OCI-LY1 (cell line): ENCODE results near the gene MAB21L4.

Experiments used
- EZH2 ChIP-seq: fragments of 200-600 bp; sonication (generic), shearing (Covaris generic); IDR thresholded peaks from 2 replicates; pipeline ENCODE4 v1.8.0; 2017; ENCODE audit warnings: borderline replicate concordance, mixed run types, mild to moderate bottlenecking, antibody characterized with exemption, low read length, moderate library complexity, mixed read lengths
- TF ChIP-seq, protein P1 (sequence below): fragments of 200-600 bp; sonication (generic), shearing (Covaris generic); IDR thresholded peaks from 2 replicates; pipeline ENCODE4 v1.5.1; 2017; ENCODE audit warnings: mild to moderate bottlenecking, antibody characterized with exemption, low read length, moderate library complexity, mixed read lengths

DNA sequence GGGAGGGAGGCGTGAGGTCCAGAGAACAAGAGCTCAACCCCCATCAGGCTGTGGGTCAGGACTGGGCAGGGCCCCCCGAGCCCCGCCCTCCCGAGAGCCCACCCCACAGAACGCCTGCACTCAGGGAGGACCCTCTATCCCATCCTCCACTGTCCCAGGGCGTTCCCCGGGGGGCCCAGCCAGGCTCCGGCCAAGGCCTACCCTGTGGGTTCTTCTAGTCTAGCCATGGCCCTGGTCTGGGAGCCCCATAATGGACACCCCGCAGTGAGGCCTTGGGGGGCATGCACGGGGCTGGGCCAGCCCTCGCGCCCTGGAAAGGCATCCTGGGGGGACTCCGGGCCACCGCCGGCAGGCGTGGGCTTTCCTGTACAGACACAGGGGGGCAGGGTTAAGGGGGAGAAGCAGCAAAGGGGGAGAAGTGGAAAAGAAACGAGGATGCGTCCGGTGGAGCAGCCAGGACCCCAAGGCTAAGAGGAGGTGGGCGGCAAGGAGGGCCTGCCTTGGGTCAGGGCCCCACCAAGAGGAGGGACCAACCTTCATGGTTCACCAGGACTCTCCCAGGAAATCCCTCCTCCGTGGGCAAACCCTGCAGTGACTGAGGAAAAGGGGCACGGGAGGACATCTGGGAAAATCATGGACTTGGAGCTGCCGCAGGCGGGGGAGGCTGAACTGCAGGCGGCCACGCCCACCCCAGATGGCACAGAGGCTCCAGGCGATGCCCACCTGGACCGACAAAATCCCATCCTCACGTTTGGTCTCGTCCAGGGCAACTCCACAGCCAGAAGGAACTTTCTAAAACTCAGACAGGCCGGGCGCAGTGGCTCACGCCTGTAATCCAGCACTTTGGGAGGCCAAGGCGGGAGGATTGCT, 7.5 kb upstream of the MAB21L4 start:
- TF ChIP-seq, protein P1, sequence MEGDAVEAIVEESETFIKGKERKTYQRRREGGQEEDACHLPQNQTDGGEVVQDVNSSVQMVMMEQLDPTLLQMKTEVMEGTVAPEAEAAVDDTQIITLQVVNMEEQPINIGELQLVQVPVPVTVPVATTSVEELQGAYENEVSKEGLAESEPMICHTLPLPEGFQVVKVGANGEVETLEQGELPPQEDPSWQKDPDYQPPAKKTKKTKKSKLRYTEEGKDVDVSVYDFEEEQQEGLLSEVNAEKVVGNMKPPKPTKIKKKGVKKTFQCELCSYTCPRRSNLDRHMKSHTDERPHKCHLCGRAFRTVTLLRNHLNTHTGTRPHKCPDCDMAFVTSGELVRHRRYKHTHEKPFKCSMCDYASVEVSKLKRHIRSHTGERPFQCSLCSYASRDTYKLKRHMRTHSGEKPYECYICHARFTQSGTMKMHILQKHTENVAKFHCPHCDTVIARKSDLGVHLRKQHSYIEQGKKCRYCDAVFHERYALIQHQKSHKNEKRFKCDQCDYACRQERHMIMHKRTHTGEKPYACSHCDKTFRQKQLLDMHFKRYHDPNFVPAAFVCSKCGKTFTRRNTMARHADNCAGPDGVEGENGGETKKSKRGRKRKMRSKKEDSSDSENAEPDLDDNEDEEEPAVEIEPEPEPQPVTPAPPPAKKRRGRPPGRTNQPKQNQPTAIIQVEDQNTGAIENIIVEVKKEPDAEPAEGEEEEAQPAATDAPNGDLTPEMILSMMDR: no peak
- TF ChIP-seq EZH2: no peak
